ENCODE results near the gene OCA2.

DNA sequence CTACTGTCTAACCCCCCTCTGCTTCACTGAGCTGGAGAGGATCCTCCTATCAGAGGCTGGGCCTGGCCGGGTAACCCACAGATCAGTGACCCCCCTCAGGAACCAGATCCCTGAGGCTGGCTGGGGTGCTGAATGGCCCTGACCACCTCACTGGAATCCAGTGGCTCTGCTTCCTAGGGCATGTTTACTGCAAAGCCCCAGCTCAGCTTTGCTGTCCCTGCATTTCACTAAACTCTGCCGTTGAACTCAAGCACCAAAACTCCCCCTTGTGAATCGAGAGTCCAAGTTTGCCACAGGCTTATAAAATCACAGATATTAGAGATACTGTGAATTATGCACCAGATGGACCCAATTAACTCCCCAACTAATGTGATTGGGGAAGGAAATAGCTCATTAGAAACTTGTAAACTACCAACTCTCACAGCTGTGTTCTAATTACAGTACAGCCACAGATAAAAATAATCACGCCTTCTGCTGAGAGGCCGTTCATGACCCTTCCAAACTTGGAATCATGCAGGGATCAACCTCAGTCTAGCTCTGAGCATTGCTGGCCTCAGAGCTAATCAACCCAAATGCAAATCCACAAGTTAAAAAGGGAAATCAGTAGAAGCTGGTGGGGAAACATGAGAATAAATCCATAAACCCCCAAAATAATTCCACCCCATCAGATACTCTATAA, 47.0 kb downstream of the OCA2 start:
- TF ChIP-seq CTCF (IDR thresholded peaks at IDR 0.05) (no peak), POLR2AphosphoS5 (IDR thresholded peaks at IDR 0.05; ENCODE audit: low read depth, low read length) (no peak)

Data from Panc1 (cell line).